VCaP (cell line): ENCODE results near the gene NLGN4Y.
"Not testable (repeated sequence)": the region's sequence is repeated elsewhere in the genome, so short reads cannot be mapped to it uniquely, and the experiment has no call there.

Experiments used
- H3K27ac ChIP-seq: fragments of 450-650 bp; 2 replicates; pipeline ENCODE4 v1.5.1; 2017
- CTCF ChIP-seq: fragments of 450-650 bp; conservative IDR thresholded peaks from 2 replicates; pipeline ENCODE4 v1.5.1; 2017; ENCODE audit warnings: mild to moderate bottlenecking, moderate library complexity

Gene NLGN4Y

DNA sequence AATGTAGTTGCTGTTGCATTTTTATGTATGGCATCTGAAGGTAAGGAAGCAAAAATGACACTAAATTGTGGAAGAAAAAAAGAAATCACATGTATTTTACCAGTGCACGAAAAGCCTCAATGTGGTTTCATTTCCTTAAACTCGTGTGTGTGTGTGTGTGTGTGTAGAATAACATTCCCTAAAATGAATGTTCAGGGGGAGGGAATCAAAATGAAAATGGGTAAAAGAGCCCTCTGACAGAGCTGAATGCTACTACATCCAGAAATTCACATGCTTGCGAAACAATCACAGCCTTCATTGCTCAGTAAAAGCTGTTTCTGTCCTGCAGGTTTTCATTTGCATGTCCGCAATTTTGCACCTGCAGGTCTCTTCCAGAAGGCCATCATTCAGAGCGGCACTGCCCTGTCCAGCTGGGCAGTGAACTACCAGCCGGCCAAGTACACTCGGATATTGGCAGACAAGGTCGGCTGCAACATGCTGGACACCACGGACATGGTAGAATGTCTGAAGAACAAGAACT is 305.1 kb downstream of the NLGN4Y start:
- TF ChIP-seq CTCF, result no peak

DNA sequence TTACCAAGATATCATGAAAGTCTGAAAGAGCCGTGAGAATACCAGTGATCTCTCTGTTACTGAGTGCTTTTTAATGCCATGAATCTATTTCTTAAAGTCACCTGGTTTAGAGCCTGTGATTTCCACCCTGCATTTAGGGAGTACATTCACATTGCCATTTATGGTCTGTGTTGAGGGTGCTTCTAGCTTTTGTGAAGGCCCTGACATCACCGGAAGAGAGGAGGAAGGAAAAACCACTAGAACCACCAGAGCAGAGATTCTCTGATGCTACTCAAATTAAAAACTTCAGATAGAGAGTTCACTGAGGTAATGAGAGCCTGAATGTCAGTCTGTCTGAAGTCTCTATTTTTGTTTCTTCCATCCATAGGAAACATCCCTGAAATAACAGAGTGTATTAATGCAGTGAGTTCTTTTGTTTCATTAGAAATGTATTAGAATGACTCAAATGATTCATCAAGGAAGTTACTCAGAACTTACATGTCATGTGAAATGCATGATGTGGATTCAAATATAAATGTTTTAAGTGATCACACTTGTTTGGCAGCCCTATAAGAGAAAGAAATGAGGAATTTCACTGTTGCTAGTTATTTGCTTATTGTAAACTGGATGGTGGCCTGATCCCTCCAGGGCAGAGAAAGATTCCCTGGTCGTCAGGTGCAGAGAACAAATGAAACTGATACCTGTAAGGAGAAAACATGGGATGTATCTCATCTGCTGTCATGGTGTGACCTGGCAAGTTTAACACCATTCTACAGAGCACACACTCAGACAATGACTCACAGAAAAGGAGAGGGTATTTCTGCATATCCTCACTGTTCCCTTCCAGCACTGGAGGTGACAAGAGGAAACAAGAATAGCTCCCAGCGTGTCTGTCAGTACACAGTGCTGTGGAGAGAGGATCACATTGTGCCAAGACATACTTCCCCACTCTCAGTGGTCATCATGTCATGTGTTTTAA is 310.1 kb downstream of the NLGN4Y start:
- H3K27ac ChIP-seq, result no peak overlapping the region
- no peak for TF ChIP-seq CTCF

More for the DNA sequence above, 305.1 kb downstream of the NLGN4Y start:
- no peak overlapping the region for H3K27ac ChIP-seq

DNA sequence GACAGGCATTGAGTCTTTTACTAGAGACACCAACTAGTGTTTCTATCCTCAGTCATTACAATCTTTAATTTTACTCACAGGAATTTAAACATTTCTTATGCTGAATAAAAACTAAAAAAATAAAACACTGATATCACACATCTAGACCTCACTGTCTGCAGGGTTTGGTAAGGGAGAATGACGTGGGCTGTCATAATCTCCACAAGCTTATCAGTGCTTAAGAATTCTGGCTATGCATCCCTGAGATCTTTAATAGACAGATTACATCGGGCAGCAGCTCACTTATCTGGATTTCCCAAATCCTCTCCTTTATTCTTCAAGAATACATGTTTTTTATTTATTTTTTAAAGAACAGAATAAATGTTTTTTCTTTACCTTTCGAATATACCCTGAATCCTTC is 313.1 kb downstream of the NLGN4Y start:
- no peak for TF ChIP-seq CTCF

DNA sequence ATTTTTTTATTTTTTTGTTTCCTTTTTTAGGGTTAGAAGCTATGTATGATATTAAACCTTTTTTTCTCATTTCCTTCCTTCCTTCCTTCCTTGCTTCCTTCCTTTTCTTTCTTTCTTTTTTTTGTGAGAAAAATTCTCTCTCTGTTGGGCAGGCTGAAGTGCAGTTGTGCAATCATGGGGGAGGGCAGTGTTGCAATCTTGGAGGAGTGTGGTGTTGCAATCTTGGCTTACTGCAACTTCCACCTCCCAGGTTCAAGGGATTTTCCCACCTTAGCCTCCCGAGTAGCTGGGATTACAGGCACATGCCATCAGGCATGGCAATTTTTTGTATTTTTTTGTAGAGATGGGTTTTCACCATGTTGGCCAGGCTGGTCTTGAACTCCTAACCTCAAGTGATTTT is 326.4 kb downstream of the NLGN4Y start:
- no peak for TF ChIP-seq CTCF
- H3K27ac ChIP-seq, result no peak overlapping the region

More for the DNA sequence above, 313.1 kb downstream of the NLGN4Y start:
- no peak overlapping the region for H3K27ac ChIP-seq

GRCh38 chrY:14860448-14860847 is 336.1 kb downstream of the NLGN4Y start:
- no peak for TF ChIP-seq CTCF
- H3K27ac ChIP-seq, result no peak overlapping the region

GRCh38 chrY:14861033-14861432 is 336.7 kb downstream of the NLGN4Y start:
- not testable (repeated sequence) for H3K27ac ChIP-seq

GRCh38 chrY:14871971-14872370 is 347.6 kb downstream of the NLGN4Y start:
- TF ChIP-seq CTCF, result no peak
- no peak overlapping the region for H3K27ac ChIP-seq
